ENCODE results near the gene ZCCHC4.

Gene ZCCHC4, protein sequence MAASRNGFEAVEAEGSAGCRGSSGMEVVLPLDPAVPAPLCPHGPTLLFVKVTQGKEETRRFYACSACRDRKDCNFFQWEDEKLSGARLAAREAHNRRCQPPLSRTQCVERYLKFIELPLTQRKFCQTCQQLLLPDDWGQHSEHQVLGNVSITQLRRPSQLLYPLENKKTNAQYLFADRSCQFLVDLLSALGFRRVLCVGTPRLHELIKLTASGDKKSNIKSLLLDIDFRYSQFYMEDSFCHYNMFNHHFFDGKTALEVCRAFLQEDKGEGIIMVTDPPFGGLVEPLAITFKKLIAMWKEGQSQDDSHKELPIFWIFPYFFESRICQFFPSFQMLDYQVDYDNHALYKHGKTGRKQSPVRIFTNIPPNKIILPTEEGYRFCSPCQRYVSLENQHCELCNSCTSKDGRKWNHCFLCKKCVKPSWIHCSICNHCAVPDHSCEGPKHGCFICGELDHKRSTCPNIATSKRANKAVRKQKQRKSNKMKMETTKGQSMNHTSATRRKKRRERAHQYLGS

GRCh38 chr4:25312496-25313200, at the start of gene ZCCHC4:
Gene ZCCHC4, plus strand, starts transcription at chr4:25312774. Its CDS starts 36 bp downstream, at chr4:25312810.
- DNase-seq (ENCODE audit: low read depth), result peak; percentile 90

GRCh38 chr4:25271866-25272265, 40.7 kb upstream of the ZCCHC4 start:
- DNase-seq (ENCODE audit: low read depth), result no peak

DNA sequence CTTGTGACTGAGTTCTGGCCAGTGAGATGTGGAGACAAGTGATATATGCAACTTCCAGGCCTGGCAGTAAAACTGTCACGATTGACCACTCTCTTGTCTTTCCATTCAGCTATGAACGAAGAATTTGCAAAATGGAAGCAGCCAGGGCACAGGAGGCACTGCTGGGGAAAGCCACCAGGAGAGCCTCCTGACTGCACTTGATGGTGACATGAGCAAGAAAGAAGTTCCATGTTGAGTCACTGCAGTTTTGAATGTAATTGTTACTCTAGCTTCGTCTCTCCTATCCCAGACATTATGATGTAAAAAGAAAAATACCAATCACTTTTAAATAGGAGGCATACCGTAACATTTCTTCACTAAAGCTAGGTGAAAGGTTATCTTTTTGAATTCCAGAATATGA, 32.4 kb upstream of the ZCCHC4 start:
- no peak for DNase-seq (ENCODE audit: low read depth)

DNA sequence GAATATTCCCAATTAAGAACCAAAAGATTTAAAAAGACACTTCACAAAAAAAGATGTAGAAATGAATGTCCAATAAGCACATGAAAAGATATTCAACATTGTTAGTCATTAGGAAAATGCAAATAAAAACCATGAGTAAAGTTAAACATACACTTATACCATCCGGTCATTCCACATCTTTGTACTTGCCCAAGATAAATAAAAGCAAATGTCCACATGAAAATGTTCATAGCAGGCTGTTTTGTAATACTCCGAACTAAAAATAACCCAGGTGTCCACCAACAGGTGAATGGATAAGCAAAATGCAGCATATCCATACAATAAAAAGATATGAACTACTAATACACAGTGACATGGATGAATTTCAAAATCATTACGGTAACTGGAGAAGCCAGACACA, 28.6 kb upstream of the ZCCHC4 start:
- no peak for DNase-seq (ENCODE audit: low read depth)

GRCh38 chr4:25284466-25284865, 28.1 kb upstream of the ZCCHC4 start:
- DNase-seq (ENCODE audit: low read depth), result no peak

- no peak for DNase-seq (ENCODE audit: low read depth)
Observed at GRCh38 chr4:25290490-25291067, 22.0 kb upstream of the ZCCHC4 start.

GRCh38 chr4:25291158-25291733, 21.3 kb upstream of the ZCCHC4 start:
- DNase-seq (ENCODE audit: low read depth), result no peak

GRCh38 chr4:25297528-25298242, 14.9 kb upstream of the ZCCHC4 start:
- DNase-seq (ENCODE audit: low read depth), result no peak

- no peak for DNase-seq (ENCODE audit: low read depth)
Observed at GRCh38 chr4:25299476-25300203, 12.9 kb upstream of the ZCCHC4 start.

- no peak for DNase-seq (ENCODE audit: low read depth)
Observed at GRCh38 chr4:25301471-25301870, 11.1 kb upstream of the ZCCHC4 start.

- DNase-seq (ENCODE audit: low read depth), result no peak
Observed at GRCh38 chr4:25302626-25303025, 9.9 kb upstream of the ZCCHC4 start.

DNA sequence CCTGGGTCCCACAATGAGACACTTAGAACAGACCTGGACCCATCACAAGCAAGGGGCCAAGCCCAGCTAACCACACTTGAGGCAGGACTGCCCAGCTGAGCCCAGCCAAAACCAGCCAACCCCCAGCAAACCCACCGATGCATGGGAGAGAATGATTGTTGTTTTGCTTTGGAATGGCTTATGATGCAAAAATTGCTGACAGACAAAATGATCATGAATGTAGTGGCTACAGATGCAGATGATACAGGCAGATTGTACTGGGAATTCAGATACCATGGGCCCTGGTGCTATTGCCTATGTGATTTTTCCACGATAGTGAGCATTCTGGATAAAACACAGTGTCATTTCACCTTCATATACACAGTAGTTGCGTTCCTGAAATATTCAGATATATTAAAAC, 9.0 kb upstream of the ZCCHC4 start:
- DNase-seq (ENCODE audit: low read depth), result no peak

- DNase-seq (ENCODE audit: low read depth), result no peak
Observed at GRCh38 chr4:25306518-25307057, 6.0 kb upstream of the ZCCHC4 start.

DNA sequence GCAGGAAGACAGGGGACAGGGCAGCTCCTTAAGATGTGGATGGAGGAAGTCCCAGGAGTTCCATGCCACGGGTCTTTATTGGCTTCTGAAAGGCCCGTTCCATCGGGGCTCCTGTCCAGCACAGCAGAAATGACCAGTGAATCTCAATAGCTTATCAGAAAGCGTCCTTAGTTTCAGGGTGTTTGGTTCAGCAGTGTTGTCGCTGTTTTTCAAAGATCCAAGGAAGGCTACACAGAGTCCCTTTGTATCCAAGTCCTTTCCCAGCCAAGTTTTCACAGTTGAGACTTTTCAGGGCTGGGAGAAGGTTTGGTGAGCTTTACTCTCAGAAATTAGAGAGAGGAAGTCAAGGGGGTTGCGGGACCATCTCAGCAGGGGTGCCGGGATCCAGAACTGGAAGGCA, 5.0 kb upstream of the ZCCHC4 start:
- DNase-seq (ENCODE audit: low read depth), result no peak

GRCh38 chr4:25308306-25308705, 4.3 kb upstream of the ZCCHC4 start:
- peak; percentile 34 for DNase-seq (ENCODE audit: low read depth)

- DNase-seq (ENCODE audit: low read depth), result peak; percentile 69
Observed at GRCh38 chr4:25308761-25309160, 3.8 kb upstream of the ZCCHC4 start.

DNA sequence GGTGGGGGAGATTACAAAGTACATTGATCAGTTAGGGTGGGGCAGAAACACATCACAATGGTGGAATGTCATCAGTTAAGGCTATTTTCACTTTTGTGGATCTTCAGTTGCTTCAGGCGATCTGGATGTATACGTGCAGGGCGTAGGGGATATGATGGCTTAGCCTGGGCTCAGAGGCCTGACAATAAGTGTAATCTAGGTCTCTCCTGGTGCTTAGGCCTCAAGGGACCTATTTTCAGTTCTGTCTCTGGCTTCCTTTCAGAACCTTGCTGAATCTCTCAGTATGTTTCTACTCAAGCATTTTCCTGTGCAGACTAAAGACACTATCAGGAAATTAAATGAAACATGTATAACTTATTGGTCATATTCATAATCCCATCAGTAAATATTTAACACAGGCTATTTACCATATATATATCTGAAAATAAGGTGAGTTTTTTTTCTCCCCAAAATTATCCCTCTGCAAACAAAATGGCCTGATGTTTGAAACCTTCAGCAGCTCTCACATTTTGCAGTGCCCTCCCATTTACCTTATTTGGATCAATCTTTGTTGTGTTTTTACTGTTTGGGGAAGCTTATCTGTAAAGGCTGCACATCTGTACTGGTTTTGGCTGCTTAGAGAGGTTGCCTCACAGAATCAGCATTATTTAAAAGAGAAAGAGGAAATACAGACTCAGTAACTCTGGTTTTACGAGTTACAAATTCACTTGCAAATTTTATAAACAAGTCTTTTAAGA, 2.3 kb upstream of the ZCCHC4 start:
- DNase-seq (ENCODE audit: low read depth), result no peak

DNA sequence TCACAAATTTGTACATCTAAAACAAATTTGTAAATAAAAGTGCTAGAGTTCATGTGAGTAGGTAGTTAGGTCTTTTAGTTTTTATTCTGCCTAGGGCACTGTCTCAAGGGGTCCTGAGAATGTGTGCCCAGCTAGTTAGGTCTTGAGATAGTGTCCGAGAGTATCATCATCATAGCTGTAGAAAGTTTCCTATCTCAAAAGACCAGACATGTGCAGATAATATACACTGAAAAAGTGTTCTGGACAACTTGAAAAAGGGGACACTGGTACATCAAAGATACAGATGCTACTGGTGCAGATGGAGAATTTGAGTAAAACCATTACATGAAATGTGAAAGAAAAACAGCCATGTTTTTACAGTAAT, 1.8 kb upstream of the ZCCHC4 start:
- DNase-seq (ENCODE audit: low read depth), result no peak

DNA sequence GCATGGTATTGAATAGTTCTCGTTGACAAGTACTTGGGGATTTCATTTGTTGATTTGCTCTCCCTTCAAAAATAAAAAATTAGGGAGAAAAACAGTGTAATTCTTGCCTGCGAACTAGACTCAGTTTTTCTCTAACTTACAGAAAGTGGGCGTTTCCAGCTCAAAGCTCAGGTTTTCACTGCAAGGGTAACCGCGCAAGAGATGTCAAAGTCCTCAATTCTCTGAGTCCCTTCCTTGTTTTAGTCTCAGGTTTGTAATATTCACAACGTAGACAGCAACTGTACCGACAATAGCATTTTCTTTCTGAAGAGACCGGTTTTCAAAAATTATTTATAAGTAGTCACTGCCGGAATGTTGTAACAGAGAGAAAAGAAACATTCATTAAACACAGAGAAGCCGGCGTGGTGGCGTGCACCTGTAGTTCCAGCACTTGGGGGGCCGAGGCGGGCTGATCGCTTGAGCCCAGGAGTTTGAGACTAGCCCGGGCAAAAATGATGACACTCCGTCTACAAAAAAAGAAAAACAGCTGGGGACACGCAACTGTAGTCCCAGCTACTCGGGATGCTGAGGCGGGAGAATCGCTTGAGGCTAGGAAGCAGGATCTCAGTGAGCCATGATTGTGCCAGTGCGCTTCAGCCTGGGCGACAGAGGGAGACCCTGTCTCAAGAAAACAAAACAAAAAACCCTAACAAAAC, 774 bp downstream of the ZCCHC4 start:
- DNase-seq (ENCODE audit: low read depth), result peak; percentile 11

DNA sequence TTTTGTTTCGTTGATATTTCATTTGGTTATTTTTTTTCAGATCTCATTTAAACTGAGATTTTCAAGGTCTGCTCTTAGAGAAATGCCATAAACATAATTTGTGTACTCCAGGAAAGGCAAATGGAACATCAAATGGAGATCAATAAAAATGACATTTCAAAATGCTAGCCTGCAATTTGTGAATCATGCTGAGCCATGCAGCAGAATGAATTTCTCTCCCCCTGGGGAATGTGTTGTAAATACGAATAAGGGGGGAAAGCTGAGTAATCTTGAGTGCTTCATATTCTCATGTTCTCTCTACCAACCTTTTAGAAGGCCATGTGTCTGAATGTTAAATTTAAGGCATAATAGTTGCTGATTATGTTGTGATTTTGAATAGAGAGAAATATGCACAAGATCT, 7.8 kb downstream of the ZCCHC4 start:
- DNase-seq (ENCODE audit: low read depth), result peak; percentile 66
